Dedifferentiated amniotic fluid mesenchymal stem cell (primary cell): ENCODE measurements around the gene TGIF2.
"Not testable (repeated sequence)": the region's sequence is repeated elsewhere in the genome, so short reads cannot be mapped to it uniquely, and the experiment has no call there.

ENCODE experiments used
- DNase-seq: peaks from one replicate; pipeline ENCODE4 v3.0.0-alpha.2; 2016; ENCODE audit errors: extremely low spot score

Gene TGIF2

DNA sequence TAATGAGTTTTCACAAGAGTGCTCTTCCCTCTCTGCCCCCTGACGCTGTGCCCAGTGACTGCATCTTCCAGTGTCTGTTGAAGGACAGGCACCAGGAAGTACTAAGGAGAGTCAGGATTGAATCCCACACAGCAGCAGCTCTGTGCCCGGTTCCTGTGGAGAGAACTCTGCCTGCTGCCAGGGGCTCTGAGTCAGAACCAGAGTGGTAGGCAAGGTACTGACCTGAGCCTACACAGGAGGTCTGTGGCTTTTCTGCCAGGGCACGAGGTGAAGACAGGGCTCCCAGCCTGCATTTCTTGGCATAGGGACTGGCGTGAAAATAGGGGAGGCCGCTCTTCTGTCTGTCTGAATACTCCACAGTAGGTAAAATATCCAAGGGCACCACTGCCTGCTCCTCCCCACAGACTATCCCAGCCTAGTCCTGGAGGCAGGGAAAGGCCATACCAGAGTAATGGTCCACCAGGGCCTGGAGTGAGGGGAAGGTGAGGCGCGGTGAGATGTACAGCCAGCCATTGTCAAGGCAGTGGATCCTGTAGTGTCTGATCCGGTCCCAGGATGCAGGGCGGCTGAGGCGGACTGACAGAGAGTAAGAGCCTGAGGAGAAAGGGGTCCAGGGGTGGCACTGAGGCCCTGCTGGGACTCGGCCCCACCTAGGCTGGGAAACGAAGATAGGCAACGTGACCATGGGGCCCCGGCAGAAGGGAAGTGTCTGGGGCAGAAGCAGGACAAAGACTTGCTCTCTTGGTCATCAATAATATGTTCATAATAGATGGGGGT lies 41.6 kb downstream of the TGIF2 start:
- no peak for DNase-seq

DNA sequence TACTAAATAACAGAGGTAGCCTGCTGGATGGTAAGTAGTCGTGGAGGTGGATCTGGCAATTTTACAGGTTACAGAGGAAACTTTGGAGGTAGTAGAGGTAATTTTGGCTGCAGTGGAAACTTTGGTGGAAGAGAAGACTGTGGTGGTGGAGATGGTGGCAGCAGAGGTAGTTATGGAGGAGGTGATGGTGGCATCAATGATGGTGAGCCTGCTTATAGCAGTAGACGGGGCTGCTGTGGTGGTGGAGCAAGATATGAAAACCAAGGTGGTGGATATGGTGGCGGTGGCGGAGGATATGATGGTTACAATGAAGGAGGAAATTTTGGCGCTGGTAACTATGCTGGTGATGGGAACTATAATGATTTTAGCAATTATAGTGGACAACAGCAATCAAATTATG lies 47.5 kb downstream of the TGIF2 start:
- no peak for DNase-seq

DNA sequence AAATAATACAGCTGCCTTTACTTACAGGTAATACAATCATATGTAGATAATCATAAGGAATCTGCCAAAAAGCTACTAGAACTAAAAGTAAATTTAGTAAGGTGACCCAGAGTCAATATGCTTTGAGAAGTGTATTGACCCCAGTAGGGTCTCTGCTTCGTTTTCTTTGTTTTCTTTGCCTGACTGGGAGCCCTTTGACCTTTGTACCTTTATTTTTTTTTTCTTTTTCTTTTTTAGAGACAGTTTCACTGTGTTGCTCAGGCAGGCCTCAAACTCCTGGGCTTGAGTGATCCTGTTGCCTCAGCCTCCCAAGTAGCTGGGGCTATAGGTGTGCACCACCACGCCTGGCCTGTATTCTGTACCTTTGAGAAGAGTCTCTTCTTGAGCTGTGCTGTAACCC lies 50.0 kb downstream of the TGIF2 start:
- no peak for DNase-seq

DNA sequence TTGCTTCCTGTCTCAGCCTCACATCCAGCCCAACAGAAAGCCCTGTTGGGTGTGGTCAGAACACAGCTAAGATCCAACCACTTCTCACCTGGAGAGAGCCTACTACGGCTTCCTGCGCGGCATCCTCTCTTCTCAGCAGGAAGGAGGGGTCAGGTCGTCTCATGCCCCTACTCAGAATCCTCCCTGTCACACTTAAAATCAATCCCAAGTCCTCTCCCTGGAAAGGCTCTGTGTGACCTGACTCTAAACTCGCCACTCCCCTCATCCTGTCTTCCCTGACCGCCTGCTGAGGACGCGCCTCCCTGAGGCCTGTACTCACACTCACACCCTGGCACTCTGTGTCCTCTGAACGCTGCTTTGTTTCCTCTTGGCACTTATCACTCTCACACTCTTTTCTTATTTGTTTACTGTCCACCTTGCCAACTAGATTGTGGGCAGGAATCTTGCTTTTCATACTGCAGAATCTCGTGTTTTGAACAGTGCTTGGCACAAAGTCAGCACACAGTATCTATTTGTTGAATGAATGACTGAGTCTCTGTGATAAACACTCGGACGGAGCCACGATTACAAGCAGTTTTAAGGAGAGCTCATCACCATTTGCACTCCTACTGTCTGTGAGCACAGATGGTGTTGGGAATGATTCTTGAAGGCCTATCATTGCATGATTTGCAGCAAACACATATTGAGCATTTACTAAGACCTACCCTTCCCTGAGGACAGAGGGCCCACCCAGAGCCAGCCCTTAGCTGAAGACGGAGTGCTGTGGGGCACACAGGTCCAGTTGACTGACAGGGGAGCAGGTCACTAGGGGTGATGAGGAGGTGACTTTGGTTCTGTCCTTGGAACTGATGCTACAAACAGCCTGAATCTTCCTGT lies 50.9 kb downstream of the TGIF2 start:
- no peak for DNase-seq

DNA sequence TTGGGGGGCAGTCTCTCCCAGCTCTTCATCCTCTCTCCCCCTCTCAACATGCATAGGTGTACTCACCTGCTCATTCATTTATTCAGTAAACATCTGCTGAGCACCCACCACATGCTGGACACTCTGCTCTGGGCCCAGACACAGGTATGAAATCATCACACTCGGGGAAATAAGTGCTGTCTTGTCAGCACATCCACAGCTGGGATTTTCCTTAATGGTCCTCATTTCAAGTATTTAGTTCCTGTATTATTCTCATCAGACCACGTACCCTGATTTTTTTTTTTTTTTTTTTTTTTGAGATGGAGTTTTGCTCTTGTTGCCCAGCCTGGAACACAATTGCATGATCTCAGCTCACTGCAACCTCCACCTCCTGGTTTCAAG lies 51.5 kb downstream of the TGIF2 start:
- no peak for DNase-seq

DNA sequence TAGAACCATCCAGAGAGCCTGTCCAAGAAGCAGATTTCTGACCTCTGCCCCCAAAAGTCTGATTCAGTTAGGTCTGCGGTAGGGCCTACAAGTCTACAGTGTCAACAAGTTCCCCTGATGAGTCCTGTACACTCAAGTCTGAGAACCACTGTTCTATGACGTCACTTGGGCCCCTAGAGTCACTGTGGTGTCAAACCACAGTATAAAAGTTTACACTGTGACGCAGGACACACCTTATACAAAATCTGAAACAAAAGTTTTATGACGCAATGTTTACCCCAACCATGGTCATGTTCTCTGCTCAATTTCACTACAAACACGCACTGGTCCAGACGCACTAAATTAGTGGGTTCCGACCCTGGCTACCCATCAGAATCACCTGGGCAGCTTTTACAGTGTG lies 54.7 kb downstream of the TGIF2 start:
- no peak for DNase-seq

DNA sequence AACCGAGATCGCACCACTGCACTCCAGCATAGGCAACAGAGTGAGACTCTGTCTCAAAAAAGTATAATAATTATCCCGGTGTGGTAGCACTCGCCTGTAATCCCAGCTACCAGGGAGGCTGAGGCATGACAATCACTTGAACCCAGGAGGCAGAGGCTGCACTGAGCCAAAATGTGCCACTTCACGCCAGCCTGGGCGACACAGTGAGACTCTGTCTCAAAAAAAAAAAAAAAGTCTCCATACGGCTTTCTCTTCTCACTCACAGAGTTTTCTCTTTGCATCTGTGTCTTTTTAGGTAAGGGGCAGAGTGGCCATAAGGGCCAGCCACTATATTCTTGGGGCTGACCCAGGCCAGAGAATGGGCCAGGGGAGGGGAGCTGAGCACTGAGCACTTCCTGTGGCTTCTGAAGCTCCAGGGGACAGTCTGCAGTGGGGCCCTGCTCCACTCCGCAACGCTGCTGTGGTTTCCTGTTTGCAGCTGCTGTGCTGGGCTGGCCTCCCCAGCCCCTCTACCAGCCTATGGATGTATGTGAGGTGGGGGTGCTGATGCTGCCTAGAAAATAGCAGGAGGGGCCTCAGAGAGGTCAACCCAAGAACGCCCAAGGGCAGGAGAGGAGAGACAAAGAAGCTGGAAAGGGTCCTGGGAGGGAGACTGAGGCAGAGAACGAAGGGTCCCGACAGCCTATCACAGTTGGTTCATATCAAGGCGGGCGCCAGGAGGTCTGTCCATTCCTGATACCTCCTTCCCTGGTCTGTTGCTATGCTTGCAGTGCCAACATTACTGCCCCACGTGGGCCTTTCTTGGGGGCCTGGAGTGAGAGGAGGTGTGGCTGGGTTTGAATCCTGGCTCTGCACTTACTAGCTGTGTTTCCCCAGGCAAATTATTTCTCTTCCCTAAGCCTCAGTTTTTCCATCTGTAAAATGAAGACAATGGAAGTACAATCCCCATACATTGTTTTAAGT lies 56.6 kb downstream of the TGIF2 start:
- no peak for DNase-seq

DNA sequence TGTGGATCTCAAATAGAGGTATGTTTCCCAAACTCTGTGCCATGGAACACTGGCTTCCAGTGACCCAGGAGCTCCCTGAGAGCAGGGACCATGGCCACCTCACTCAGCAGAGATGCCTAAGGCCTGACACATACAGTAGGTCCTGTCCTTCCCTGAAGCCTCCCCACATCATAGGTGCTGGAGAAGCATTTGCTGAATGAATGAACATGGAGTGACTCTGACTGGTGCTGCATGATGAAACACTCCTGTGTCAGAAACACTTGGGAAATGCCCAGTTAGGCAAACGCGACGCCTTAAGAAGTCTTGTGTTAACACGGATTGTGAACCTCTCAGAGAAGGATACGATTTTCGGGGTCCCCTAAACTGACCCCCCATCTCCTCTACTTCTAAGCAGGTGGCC lies 58.2 kb downstream of the TGIF2 start:
- DNase-seq = no peak

DNA sequence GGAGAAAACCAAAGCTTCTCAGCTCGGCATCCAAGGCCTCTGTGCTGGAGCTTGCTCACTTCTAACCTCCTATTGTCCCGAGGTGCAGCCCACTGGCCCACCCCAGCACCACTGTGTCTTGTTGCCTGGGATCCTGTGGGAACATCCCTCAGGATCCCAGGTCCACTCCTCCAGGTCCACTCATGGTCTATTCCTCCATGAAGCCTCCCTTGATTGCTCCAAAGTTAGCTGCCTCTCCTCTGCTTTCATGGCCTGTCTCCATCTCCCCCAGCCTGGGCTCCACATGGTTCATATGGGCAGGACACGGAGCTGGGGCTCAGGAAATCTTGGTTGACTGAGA lies 58.7 kb downstream of the TGIF2 start:
- DNase-seq = no peak

DNA sequence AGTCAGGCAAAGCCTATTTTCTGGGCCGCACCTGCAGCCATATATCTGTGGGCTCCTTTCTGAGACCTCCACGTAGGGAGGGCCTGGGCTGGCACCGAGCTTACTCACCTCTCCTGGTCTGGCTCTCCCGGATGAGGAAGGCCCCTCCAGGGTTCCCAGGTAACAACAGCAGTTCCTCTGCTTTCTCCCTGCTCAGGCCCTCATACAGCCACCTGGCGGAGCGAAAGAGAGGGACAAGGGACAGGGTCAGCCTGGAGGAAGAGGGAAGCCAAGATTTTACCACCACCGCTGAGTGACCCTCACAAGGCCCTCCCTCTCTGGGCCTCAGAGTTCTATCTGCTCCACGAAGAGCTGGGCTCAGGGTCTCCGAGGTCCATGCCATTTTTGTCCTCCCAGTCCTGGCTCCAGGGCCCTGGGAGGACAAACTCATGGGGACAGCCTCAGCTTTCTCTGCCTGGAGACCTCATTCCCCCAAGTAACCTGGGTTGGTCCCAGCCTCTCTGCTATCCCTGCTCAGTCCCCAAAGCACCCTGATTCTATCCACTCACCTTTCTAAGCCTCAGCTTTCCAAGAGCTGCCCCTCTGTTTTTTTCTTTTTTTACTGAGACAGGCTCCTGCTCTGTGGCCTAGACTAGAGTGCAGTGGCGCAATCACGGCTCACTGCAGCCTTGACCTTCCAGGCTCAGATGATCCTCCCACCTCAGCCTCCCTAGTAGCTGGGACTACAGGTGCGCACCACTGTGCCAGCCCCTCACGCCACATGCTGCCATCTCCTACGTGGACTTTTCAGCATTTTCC lies 59.3 kb downstream of the TGIF2 start:
- DNase-seq = no peak

DNA sequence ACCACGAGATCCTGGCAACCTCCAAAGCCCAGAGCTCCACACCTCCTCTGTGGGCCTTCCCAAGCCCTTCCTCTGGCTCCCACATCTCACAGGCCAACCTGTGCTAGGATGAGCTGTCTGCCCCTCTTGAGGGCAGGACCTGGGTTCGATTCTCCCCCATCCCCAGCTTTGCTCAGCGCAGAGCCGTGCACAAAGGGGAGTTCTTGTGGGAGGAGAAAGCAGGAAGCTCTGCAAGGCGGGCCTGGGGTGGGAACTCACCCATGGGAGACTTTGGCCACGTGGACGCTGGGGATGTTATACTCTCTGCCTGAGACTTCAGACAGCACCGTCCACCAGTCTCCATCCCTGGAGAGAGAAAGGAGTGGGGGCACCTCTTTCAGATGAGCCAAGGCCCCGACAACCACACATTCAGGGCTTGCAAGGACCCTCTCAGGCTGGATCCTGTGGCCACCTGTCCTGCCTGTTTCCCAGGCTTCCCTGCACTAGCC lies 59.9 kb downstream of the TGIF2 start:
- no peak for DNase-seq

DNA sequence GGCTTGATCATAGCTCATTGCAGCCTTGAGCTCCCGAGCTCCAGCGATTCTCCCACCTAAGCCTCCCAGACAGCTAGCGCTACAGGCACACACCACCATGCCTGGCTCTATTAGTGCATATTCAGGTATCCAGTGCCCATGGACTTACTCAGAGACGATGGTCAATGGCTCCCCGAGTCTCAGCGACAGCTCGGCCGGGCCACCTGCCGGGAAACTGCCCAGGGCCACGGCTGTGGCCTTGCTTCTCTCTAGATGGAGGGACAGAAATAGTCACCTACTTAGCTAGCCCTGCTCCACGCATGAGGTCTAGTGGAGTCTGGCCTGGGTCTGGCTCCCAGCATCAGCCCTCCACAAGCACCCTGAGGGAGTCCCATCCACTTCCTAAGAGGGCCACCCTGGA lies 60.9 kb downstream of the TGIF2 start:
- DNase-seq = no peak

DNA sequence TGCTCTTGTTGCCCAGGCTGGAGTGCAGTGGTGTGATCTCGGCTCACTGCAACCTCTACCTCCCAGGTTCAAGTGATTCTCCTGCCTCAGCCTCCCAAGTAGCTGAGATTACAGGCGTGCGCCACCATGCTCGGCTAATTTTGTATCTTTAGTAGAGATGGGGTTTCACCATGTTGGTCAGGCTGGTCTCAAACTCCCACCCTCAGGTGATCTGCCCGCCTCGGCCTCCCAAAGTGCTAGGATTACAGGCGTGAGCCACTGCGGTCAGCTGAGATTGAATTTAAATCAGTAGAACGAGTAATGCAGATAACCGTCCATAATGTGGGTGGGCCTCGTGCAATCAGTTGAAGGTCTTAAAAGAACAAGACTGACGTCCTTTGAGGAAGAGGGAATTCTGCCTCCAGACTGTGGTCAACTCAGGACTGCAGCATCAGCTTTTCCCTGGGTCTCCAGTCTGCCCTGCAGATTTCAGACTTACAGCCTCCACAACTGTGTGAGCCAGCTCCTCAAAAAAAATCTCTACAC lies 65.5 kb downstream of the TGIF2 start:
- DNase-seq = not testable (repeated sequence)

DNA sequence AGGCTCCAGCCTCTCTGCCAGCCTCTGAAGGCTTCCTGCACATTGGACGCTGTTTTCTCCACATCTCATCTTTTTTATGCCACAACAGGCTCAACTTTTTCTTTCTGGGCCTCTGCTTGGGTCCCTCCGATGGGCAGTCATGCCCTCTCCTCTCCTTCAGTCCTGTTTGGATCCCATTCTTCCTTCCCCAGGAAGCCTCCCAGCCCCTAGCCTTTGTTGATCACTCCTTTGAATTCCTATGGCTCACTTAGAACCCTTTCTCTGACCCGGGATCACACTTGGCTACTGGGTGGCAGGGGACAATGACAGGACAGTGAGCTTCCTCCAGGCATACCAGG lies 68.1 kb downstream of the TGIF2 start:
- DNase-seq = no peak

DNA sequence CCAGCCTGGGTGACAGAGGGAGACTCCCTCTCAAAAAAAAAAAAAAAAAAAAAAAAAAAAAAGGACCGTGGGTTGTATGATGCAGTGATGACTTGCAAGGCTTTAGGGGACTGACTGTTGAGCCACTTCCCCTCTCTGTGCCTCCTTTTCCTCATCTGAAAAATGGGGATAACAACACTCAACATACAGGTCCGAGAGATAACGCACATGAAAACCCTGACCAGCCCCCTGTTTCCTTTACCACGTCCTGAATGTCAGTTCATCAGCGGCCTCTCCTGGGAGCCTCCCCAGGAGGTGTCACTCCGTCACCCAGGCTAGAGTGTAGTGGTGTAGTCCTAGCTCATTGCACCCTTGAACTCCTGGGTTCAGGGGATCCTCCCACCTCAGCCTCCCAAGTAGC lies 68.7 kb downstream of the TGIF2 start:
- no peak for DNase-seq
